ENCODE measurements around the gene SRD5A3.
"Not testable (repeated sequence)": the region's sequence is repeated elsewhere in the genome, so short reads cannot be mapped to it uniquely, and the experiment has no call there.

SRD5A3 gene

GRCh38 chr4:55343887-55344286 lies 2.2 kb upstream of the SRD5A3 start:
- in situ Hi-C loops (cut with MboI; ENCODE audit: low sequenced_read_pairs), result loop anchor here (25.0 kb wide), 1 partner anchor 332 kb away; no protein-coding TSS in a partner anchor

DNA sequence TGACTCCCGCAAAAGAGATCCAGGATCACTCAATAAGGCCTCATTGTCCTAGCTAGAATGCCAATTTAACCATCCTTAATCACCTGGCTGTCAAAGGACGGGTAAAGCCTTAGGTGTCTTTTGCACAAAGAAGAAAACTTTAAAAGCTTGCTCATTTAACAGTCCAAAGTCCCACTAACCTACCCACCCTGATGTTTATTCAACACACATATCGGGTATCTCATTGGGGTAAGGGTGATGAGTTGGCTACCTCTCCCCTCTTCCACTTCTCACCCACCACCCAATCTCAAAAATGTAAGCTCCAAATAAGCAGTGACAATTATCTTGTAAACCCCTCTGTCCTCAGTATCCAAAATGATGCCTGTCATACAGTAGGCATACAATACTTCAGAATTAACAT lies 988 bp upstream of the SRD5A3 start:
- in situ Hi-C loops (cut with MboI; ENCODE audit: low sequenced_read_pairs), result loop anchor here (25.0 kb wide), 1 partner anchor 333 kb away; no protein-coding TSS in a partner anchor

DNA sequence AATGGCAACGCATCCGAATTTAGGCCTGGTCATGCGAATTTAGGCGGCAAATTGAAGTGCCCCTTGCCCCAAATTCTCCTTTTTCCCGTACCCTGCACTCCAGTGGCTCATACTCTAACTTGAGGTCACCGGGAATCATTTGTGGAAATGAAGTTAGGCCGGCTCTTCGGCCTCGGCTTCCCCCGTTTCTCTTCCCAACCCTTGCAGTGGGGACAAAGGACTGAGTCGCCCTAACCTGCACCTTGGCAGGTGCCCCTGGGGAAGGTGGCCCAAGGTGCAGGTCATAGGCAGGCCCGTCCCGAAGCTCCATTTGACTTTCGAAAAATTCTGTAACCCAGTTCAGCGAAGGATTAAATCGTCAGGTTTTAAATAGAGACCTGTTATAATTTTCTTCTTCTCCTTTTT lies 811 bp downstream of the SRD5A3 start:
- in situ Hi-C loops (cut with MboI; ENCODE audit: low sequenced_read_pairs), result loop anchor here (25.0 kb wide), 1 partner anchor 335 kb away; no protein-coding TSS in a partner anchor

GRCh38 chr4:55347610-55348228 lies 1.7 kb downstream of the SRD5A3 start:
- in situ Hi-C loops (cut with MboI; ENCODE audit: low sequenced_read_pairs), result loop anchor here (25.0 kb wide), 1 partner anchor 335 kb away; no protein-coding TSS in a partner anchor

DNA sequence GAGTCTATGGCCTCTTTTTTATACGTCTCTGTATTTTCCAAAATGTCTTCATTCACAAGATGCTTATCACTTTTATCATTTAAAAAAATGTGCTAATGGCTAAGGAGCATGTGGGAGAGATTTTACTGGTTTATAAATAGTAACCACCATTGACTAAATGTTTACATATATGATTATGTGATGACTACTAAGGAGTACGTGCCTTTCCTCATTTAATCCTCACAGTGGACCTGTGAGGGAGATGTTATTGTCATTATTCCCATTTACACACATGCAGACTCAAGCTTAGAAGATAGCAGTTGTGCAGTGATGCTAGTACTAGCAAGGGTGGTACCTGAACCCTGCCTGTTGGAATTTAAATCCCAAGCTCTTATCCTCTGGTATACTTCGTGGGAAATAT lies 2.4 kb downstream of the SRD5A3 start:
- in situ Hi-C loops (cut with MboI; ENCODE audit: low sequenced_read_pairs), result loop anchor here (25.0 kb wide), 1 partner anchor 336 kb away; no protein-coding TSS in a partner anchor

GRCh38 chr4:55350870-55351269 lies 4.8 kb downstream of the SRD5A3 start:
- in situ Hi-C loops (cut with MboI; ENCODE audit: low sequenced_read_pairs), result not testable (repeated sequence)

DNA sequence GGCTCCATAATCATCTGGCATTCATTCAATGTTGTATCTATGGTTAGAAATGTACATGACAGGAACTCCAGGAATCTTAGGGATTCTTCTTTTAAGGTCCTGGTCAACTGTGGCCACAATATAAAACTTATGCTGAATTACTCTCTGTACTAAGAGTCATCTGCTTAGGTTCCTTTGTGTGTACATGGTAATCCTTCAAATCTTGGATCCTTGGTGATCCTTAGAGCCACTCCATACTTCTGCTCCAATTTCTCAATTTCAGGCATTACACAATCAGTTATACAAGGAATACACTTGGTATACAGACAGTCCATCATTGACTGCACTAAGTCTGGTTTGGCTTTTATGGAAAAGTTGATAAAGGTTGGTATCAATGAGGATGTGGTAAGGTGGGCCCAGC lies 5.8 kb downstream of the SRD5A3 start:
- in situ Hi-C loops (cut with MboI; ENCODE audit: low sequenced_read_pairs), result no loop called here

DNA sequence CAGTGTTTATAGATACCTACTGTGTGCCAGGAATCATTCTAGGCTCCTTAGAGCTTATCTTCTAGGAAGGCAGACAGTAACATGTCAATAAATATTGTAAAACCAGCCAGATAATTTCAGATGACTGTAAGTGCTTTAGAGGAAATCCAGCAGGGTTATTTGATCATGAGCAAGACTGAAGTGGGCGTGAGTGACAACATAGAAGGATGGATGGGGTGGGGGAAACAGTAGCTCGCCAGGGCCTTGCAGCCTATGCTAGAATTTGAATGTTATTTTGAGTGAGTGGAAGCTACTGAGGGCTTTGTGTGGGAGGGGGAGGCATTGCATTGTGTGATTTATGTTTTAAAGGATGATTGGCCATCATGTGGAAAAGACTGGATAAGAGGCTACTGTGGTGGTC lies 6.7 kb downstream of the SRD5A3 start:
- in situ Hi-C loops (cut with MboI; ENCODE audit: low sequenced_read_pairs), result no loop called here

GRCh38 chr4:55353228-55353747 lies 7.2 kb downstream of the SRD5A3 start:
- in situ Hi-C loops (cut with MboI; ENCODE audit: low sequenced_read_pairs), result not testable (repeated sequence)

- in situ Hi-C loops (cut with MboI; ENCODE audit: low sequenced_read_pairs), result no loop called here
Measured at GRCh38 chr4:55354648-55355047, 8.6 kb downstream of the SRD5A3 start.

- in situ Hi-C loops (cut with MboI; ENCODE audit: low sequenced_read_pairs), result no loop called here
Measured at GRCh38 chr4:55355555-55355954, 9.5 kb downstream of the SRD5A3 start.

GRCh38 chr4:55356991-55357461 lies 11.0 kb downstream of the SRD5A3 start:
- in situ Hi-C loops (cut with MboI; ENCODE audit: low sequenced_read_pairs), result no loop called here

- in situ Hi-C loops (cut with MboI; ENCODE audit: low sequenced_read_pairs), result no loop called here
Measured at GRCh38 chr4:55358246-55358645, 12.2 kb downstream of the SRD5A3 start.

DNA sequence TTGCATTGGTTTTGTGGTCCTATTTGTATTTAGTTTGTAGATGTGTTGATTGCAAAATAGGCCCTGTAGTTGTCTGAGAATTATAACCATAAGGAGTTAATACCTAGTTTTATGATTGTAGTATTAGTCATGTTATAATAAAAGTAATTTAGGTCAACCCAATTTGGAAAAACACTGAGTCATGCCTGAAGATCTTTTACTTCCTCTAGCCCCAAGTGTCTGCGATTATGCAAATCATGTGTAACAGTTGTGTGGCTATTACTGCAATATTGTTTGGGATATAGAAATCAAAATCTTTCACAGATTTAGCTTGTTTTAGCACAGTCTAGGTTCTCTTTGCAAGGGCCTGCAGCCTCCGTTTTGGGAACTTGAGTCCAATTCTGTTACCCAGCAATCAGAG lies 12.6 kb downstream of the SRD5A3 start:
- in situ Hi-C loops (cut with MboI; ENCODE audit: low sequenced_read_pairs), result no loop called here

- in situ Hi-C loops (cut with MboI; ENCODE audit: low sequenced_read_pairs), result no loop called here
Measured at GRCh38 chr4:55359397-55359916, 13.4 kb downstream of the SRD5A3 start.

DNA sequence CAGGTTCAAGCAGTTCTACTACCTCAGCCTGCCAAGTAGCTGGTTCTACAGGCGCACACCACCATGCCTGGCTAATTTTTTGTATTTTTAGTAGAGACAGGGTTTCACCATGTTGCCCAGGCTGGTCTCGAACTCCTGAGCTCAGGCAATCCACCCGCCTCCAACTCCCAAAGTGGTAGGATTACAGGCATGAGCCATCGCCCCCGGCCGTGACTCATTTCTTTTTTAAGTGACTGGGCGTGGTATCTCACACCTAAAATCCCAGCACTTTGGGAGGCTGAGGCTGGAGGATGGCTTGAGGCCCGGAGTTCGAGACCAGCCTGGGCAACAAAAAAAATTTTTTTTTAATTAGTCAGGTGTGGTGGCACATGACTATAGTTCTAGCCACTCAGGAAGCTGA lies 16.9 kb downstream of the SRD5A3 start:
- in situ Hi-C loops (cut with MboI; ENCODE audit: low sequenced_read_pairs), result not testable (repeated sequence)

- in situ Hi-C loops (cut with MboI; ENCODE audit: low sequenced_read_pairs), result no loop called here
Measured at GRCh38 chr4:55363691-55364351, 17.8 kb downstream of the SRD5A3 start.

DNA sequence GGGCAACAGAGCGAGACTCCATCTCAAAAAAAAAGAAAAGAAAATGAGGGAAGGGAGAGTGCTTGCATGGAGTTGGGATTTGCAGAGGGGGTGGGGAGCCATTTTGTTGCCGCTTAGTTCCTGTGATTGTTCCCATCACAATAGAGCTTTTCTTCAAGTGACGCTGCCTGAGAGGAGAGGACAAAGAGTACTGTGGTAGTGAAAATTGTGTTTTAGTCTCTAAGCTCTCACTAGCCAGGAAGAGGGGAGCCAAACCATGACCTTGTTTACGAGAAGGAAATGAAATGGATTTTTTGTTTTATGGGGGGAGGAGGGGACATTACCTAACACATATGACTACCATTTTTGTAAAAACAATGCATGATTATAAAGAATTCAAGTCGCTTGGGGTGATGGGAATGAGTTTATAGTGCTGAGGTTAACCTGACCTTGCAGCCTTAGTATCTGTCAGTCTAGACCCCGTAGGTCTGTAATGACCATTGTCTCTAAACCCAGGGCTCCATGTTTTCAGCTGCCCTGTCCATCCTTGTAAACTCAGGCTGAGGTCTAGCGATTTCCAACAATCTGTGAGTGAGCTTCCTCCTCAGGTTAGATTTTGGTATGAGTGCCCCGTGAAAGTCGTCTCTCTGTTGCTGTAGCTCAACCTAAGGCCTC lies 18.8 kb downstream of the SRD5A3 start:
- in situ Hi-C loops (cut with MboI; ENCODE audit: low sequenced_read_pairs), result no loop called here

GRCh38 chr4:55365345-55365728 lies 19.3 kb downstream of the SRD5A3 start:
- in situ Hi-C loops (cut with MboI; ENCODE audit: low sequenced_read_pairs), result no loop called here

GRCh38 chr4:55366621-55367020 lies 20.6 kb downstream of the SRD5A3 start:
- in situ Hi-C loops (cut with MboI; ENCODE audit: low sequenced_read_pairs), result no loop called here

DNA sequence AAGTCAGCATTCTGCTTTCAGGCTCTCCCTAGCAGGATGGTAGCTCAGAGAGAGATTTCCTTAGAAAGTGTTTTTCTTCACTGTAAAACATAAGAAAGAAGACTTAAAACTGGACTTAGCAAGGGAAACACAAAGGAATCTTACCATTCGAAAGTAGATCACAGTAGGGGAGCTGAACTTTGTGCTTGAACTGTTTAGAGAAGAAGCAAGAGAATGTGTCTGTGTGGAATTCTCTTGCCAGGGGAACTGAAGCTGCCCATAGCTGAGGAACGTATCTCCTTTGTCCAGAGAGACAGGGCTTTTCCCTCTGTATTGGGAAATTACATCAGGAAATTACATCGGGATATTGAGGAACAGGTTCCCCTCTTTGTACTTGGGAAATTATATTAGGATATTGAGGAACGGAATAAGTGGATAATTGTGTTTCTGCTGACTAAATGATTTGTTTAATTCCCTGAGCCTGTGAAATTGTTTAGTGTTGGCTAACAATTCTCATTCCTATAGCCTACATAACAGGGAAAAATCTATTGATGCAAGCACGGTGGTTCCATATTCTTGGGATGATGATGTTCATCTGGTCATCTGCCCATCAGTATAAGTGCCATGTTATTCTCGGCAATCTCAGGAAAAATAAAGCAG lies 21.2 kb downstream of the SRD5A3 start:
- in situ Hi-C loops (cut with MboI; ENCODE audit: low sequenced_read_pairs), result no loop called here
